Colonic mucosa (tissue), 4 donors: ENCODE data around the gene GPS1. TPM values are rescaled to one million over a fixed set of nuclear protein-coding genes. Genes with fewer than 3 reads are reported as not detected.

ENCODE experiments used
- DNase-seq: peaks from one replicate; pipeline ENCODE4 v3.0.0-alpha.2; 2020
- H3K27ac ChIP-seq: fragments of 200-600 bp; one replicate; pipeline ENCODE4 v1.8.0; 2021
- H3K27me3 ChIP-seq: fragments of 200-600 bp; one replicate; pipeline ENCODE4 v1.8.0; 2021
- H3K36me3 ChIP-seq: fragments of 200-600 bp; one replicate; pipeline ENCODE4 v1.8.0; 2021
- H3K4me1 ChIP-seq: fragments of 200-600 bp; one replicate; pipeline ENCODE4 v1.8.0; 2021; ENCODE audit warnings: mild to moderate bottlenecking
- H3K4me3 ChIP-seq: fragments of 200-600 bp; one replicate; pipeline ENCODE4 v1.8.0; 2021
- H3K9ac ChIP-seq, 2 donors: one replicate each; pipeline ENCODE4 v1.7.0; 2013; ENCODE audit warnings: control low read depth in 2 of 2, low read depth in 2 of 2, low read length in 2 of 2
- H3K9me3 ChIP-seq: fragments of 200-600 bp; one replicate; pipeline ENCODE4 v1.8.0; 2021
- intact Hi-C: fragments of 100-400 bp; cut with DNase I; formaldehyde crosslinking; loops from one replicate; pipeline ENCODE4 v1.14.1; 2022
- total RNA-seq, 2 donors: library from RNA; stranded (reverse); fragmentation: NEBNext Ultra II Directional in 1 of 2; extraction: Animal tissue kit (Norgen Biotek cat#: 25700) in 1 of 2; gene quantifications; one replicate each; pipeline ENCODE4 v1.2.1, GENCODE V29; 2021
- TF ChIP-seq, protein P1 (sequence below): fragments of 200-600 bp; IDR thresholded peaks from one replicate; pipeline ENCODE4 v1.8.0; 2022; ENCODE audit warnings: antibody characterized with exemption, mild to moderate bottlenecking
- donor health status: healthy.
- donor health status: DM: no; HTN: no; CAD: no.
- donor health status: DM: no; HTN: no; CAD: no.

GPS1 gene
- total RNA-seq, 2 donors from 2014 or later = 70.8 to 129 TPM

GRCh38 chr17:82041144-82041814 lies 10.4 kb upstream of the GPS1 start:
- H3K4me1 ChIP-seq = peaks cover 9% of the 10 kb centered on the region
- intact Hi-C loops = no loop called here

GRCh38 chr17:82042649-82043048 lies 9.0 kb upstream of the GPS1 start:
- TF ChIP-seq, protein P1, sequence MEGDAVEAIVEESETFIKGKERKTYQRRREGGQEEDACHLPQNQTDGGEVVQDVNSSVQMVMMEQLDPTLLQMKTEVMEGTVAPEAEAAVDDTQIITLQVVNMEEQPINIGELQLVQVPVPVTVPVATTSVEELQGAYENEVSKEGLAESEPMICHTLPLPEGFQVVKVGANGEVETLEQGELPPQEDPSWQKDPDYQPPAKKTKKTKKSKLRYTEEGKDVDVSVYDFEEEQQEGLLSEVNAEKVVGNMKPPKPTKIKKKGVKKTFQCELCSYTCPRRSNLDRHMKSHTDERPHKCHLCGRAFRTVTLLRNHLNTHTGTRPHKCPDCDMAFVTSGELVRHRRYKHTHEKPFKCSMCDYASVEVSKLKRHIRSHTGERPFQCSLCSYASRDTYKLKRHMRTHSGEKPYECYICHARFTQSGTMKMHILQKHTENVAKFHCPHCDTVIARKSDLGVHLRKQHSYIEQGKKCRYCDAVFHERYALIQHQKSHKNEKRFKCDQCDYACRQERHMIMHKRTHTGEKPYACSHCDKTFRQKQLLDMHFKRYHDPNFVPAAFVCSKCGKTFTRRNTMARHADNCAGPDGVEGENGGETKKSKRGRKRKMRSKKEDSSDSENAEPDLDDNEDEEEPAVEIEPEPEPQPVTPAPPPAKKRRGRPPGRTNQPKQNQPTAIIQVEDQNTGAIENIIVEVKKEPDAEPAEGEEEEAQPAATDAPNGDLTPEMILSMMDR = no peak
- no peaks in the 10 kb centered on the region for H3K9me3 ChIP-seq
- no peak for DNase-seq
- no peak overlapping the region for H3K9ac ChIP-seq
- H3K4me3 ChIP-seq = no peak overlapping the region
- no peak overlapping the region for H3K27ac ChIP-seq
- H3K4me1 ChIP-seq = peaks cover 4% of the 10 kb centered on the region
- H3K36me3 ChIP-seq = no peaks in the 10 kb centered on the region
- no peaks in the 10 kb centered on the region for H3K27me3 ChIP-seq
- intact Hi-C loops = no loop called here

More at GRCh38 chr17:82041144-82041814, 10.4 kb upstream of the GPS1 start:
- H3K9ac ChIP-seq = no peak overlapping the region
- H3K27ac ChIP-seq = no peak overlapping the region
- H3K27me3 ChIP-seq = no peaks in the 10 kb centered on the region
- H3K4me3 ChIP-seq = no peak overlapping the region
- H3K9me3 ChIP-seq = no peaks in the 10 kb centered on the region
- TF ChIP-seq, protein P1 = no peak
- no peak for DNase-seq
- no peaks in the 10 kb centered on the region for H3K36me3 ChIP-seq

GRCh38 chr17:82043507-82043906 lies 8.2 kb upstream of the GPS1 start:
- H3K9ac ChIP-seq = no peak overlapping the region
- no peaks in the 10 kb centered on the region for H3K4me1 ChIP-seq
- TF ChIP-seq, protein P1 = no peak
- no peaks in the 10 kb centered on the region for H3K9me3 ChIP-seq
- H3K27ac ChIP-seq = no peak overlapping the region
- no peak overlapping the region for H3K4me3 ChIP-seq
- no peaks in the 10 kb centered on the region for H3K27me3 ChIP-seq
- H3K36me3 ChIP-seq = no peaks in the 10 kb centered on the region
- intact Hi-C loops = no loop called here
- no peak for DNase-seq

DNA sequence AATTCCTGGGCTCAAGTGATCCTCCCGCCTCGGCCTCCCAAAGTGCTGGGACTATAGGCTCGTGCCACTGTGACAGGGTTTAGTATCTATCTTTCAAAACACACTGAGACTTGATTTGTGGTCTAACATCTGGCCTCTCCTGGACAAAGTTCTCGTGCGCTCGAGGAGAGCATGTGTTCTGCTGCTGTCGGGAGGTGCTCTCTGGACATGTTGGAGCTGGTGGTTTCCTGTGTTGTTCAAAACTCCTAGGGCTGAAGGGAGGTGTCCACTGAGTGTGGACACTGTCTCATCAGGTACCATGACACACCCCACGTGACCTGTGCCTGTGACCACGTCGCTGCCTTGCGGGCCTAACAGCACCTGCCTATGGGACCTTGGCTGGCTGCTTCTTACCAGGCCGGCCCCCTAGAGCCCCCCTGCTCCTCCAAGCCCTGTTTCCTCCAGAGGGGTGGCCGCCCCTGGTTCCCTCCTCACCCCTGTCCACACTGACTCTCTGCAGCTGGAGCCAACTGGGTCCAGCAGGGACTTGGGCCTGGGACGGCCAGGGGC lies 5.7 kb upstream of the GPS1 start:
- Histone ChIP-seq H3K27ac (no peak overlapping the region), H3K36me3 (no peaks in the 10 kb centered on the region), H3K9ac (no peak overlapping the region), H3K4me3 (no peak overlapping the region), H3K9me3 (no peaks in the 10 kb centered on the region), H3K4me1 (peaks cover 6% of the 10 kb centered on the region), H3K27me3 (no peaks in the 10 kb centered on the region)
- no peak for DNase-seq
- intact Hi-C loops = no loop called here
- TF ChIP-seq, protein P1 = no peak

DNA sequence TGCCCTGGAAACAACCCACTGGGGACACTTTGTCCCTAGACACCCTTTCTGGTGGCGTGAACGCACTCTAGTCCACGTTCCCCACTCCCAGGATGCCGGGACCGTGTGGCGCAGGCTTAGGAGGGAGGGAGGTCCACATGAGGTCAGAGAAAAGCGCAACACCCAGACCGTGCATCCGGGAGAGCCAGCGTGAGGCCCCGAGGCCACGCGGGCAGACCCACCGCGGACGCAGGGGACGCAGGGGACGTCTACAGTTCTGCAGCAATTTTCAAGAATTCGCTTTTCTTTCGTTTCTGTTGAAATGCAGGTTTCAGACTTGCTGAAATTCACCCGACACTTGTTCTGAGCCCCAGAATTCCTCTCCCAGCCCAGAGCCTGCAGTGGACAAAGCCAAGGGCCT lies 4.8 kb upstream of the GPS1 start:
- Histone ChIP-seq H3K4me3 (no peak overlapping the region), H3K27ac (no peak overlapping the region), H3K9ac (no peak overlapping the region), H3K36me3 (no peaks in the 10 kb centered on the region), H3K9me3 (no peaks in the 10 kb centered on the region), H3K4me1 (peaks cover 6% of the 10 kb centered on the region), H3K27me3 (no peaks in the 10 kb centered on the region)
- TF ChIP-seq, protein P1 = no peak
- intact Hi-C loops = no loop called here
- no peak for DNase-seq
